IMR-90 (cell line): ENCODE data around the gene PRPSAP1.

Experiments
- BHLHE40 ChIP-seq: fragments of 150-350 bp; IDR thresholded peaks from 2 replicates; pipeline ENCODE4 v1.6.1; 2016; ENCODE audit warnings: mild to moderate bottlenecking, low read depth, low read length
- CEBPB ChIP-seq: IDR thresholded peaks from 2 replicates; pipeline ENCODE4 v1.6.1; 2012; ENCODE audit warnings: low read depth, low read length, improper control_type of control experiment
- CHD1 ChIP-seq: IDR thresholded peaks from 2 replicates; pipeline ENCODE4 v1.6.1; 2012; ENCODE audit warnings: low read depth, low read length, improper control_type of control experiment
- FOS ChIP-seq: fragments of 150-350 bp; IDR thresholded peaks from 2 replicates; pipeline ENCODE4 v1.6.1; 2016; ENCODE audit warnings: low read depth, low read length
- MAZ ChIP-seq: IDR thresholded peaks from 2 replicates; pipeline ENCODE4 v1.6.1; 2012; ENCODE audit warnings: low read depth, mild to moderate bottlenecking, low read length, improper control_type of control experiment, moderate library complexity, borderline replicate concordance
- POLR2A ChIP-seq: IDR thresholded peaks from 2 replicates; pipeline ENCODE4 v1.6.1; 2012; ENCODE audit warnings: mild to moderate bottlenecking, low read depth, low read length
- RAD21 ChIP-seq: IDR thresholded peaks from 2 replicates; pipeline ENCODE4 v1.6.1; 2012; ENCODE audit warnings: low read length, improper control_type of control experiment
- RFX5 ChIP-seq: IDR thresholded peaks from 2 replicates; pipeline ENCODE4 v1.8.0; 2012; ENCODE audit warnings: low read depth, mild to moderate bottlenecking, low read length, moderate library complexity
- SMC3 ChIP-seq: fragments of 150-350 bp; IDR thresholded peaks from 2 replicates; pipeline ENCODE4 v1.6.1; 2016; ENCODE audit warnings: low read depth, mild to moderate bottlenecking, antibody characterized with exemption, low read length, moderate library complexity
- TF ChIP-seq, protein P1 (sequence below): conservative IDR thresholded peaks from 2 replicates; pipeline ENCODE4 v1.5.1; 2012; ENCODE audit warnings: mild to moderate bottlenecking, low read depth, low read length, improper control_type of control experiment
- TF ChIP-seq, protein P2 (sequence below): fragments of 150-350 bp; IDR thresholded peaks from 2 replicates; pipeline ENCODE4 v1.6.1; 2016; ENCODE audit warnings: low read depth, mild to moderate bottlenecking, low read length, moderate library complexity, borderline replicate concordance

DNA sequence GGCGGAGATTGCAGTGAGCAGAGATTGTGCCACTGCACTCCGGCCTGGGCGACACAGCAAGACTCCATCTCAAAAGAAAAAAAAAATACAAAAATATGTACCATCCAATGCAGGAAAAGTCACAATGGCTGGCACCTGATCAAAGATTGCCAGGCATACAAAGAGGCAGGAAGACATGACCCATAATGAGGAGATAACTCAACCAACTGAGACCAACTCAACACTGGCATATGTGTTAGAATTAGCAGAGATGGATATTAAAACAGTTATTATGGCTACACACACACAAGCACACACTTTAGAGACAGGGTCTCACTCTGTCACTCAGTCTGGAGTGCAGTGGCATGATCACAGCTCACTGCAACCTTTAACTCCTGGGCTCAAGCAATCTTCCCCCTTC is 56.3 kb downstream of the PRPSAP1 start:
- TF ChIP-seq RAD21 (no peak), CEBPB (no peak), BHLHE40 (no peak), POLR2A (no peak), SMC3 (no peak), MAZ (no peak), RFX5 (no peak), FOS (no peak), CHD1 (no peak)
- TF ChIP-seq, protein P1, sequence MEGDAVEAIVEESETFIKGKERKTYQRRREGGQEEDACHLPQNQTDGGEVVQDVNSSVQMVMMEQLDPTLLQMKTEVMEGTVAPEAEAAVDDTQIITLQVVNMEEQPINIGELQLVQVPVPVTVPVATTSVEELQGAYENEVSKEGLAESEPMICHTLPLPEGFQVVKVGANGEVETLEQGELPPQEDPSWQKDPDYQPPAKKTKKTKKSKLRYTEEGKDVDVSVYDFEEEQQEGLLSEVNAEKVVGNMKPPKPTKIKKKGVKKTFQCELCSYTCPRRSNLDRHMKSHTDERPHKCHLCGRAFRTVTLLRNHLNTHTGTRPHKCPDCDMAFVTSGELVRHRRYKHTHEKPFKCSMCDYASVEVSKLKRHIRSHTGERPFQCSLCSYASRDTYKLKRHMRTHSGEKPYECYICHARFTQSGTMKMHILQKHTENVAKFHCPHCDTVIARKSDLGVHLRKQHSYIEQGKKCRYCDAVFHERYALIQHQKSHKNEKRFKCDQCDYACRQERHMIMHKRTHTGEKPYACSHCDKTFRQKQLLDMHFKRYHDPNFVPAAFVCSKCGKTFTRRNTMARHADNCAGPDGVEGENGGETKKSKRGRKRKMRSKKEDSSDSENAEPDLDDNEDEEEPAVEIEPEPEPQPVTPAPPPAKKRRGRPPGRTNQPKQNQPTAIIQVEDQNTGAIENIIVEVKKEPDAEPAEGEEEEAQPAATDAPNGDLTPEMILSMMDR, result no peak
- TF ChIP-seq, protein P2, sequence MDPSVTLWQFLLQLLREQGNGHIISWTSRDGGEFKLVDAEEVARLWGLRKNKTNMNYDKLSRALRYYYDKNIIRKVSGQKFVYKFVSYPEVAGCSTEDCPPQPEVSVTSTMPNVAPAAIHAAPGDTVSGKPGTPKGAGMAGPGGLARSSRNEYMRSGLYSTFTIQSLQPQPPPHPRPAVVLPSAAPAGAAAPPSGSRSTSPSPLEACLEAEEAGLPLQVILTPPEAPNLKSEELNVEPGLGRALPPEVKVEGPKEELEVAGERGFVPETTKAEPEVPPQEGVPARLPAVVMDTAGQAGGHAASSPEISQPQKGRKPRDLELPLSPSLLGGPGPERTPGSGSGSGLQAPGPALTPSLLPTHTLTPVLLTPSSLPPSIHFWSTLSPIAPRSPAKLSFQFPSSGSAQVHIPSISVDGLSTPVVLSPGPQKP, result no peak
